SU-DHL-6 (cell line): ENCODE results near the gene NTRK3.

ENCODE experiments used
- H2AFZ ChIP-seq: fragments of 200-600 bp; sonication (generic); 2 replicates; pipeline ENCODE4 v1.6.1; 2014; ENCODE audit warnings: low read depth, mild to moderate bottlenecking, moderate library complexity, mixed read lengths, antibody characterized with exemption, low read length; ENCODE audit not compliant: severe bottlenecking
- H3F3A ChIP-seq: fragments of 200-600 bp; shearing (Covaris generic); 2 replicates; pipeline ENCODE4 v1.6.0; 2016; ENCODE audit warnings: antibody characterized with exemption, mild to moderate bottlenecking; ENCODE audit not compliant: insufficient read depth
- H3K27ac ChIP-seq: fragments of 200-600 bp; sonication (generic); 2 replicates; pipeline ENCODE4 v1.5.1; 2016; ENCODE audit warnings: low read depth, mild to moderate bottlenecking, low read length, moderate library complexity, mixed read lengths
- H3K27me3 ChIP-seq: fragments of 200-600 bp; sonication (generic), shearing (Covaris generic); 2 replicates; pipeline ENCODE4 v1.6.0; 2014; ENCODE audit warnings: mild to moderate bottlenecking, low read length
- H3K36me3 ChIP-seq: fragments of 200-600 bp; sonication (generic); 2 replicates; pipeline ENCODE4 v1.6.1; 2014; ENCODE audit warnings: mild to moderate bottlenecking, low read length, mixed read lengths
- H3K4me2 ChIP-seq: fragments of 300-600, 200-600 bp; shearing (Covaris generic), sonication (generic); 2 replicates; pipeline ENCODE4 v1.6.0; 2014; ENCODE audit warnings: low read length, low read depth, mild to moderate bottlenecking; ENCODE audit not compliant: poor library complexity, severe bottlenecking
- H3K4me3 ChIP-seq: fragments of 200-600 bp; sonication (generic); 2 replicates; pipeline ENCODE4 v1.5.1; 2014; ENCODE audit warnings: antibody characterized with exemption, low read length, mild to moderate bottlenecking, mixed read lengths; ENCODE audit not compliant: insufficient read depth, poor library complexity, severe bottlenecking
- H3K79me2 ChIP-seq: fragments of 200-600 bp; sonication (generic); 2 replicates; pipeline ENCODE4 v1.6.1; 2014; ENCODE audit warnings: mild to moderate bottlenecking, low read length, moderate library complexity; ENCODE audit not compliant: insufficient read depth
- H3K9ac ChIP-seq: fragments of 200-600 bp; sonication (generic); 2 replicates; pipeline ENCODE4 v1.7.0; 2014; ENCODE audit warnings: mild to moderate bottlenecking, low read length
- H3K9me2 ChIP-seq: fragments of 200-600 bp; sonication (generic); replicated peaks from 2 replicates; pipeline ENCODE4 v1.6.1; 2014; ENCODE audit warnings: low read length; ENCODE audit not compliant: insufficient read depth
- H3K9me3 ChIP-seq: fragments of 200-600 bp; sonication (generic); 2 replicates; pipeline ENCODE4 v1.6.1; 2014; ENCODE audit warnings: low read length, mixed read lengths; ENCODE audit not compliant: insufficient read depth
- H4K20me1 ChIP-seq: fragments of 200-600 bp; sonication (generic); 2 replicates; pipeline ENCODE4 v1.6.1; 2014; ENCODE audit warnings: low read depth, mild to moderate bottlenecking, antibody characterized with exemption, low read length, moderate library complexity, mixed read lengths
- CTCF ChIP-seq: fragments of 200-600 bp; sonication (generic); IDR thresholded peaks from one replicate; pipeline ENCODE4 v1.5.1; 2017; ENCODE audit warnings: antibody characterized with exemption, mild to moderate bottlenecking, low read length, moderate library complexity; ENCODE audit not compliant: insufficient read depth, poor library complexity, severe bottlenecking
- EZH2phosphoT487 ChIP-seq: fragments of 200-600 bp; sonication (generic), shearing (Covaris generic); conservative IDR thresholded peaks from 2 replicates; pipeline ENCODE4 v1.6.1; 2018; ENCODE audit warnings: mild to moderate bottlenecking, antibody characterized with exemption, low read length, moderate library complexity, mixed read lengths

Gene NTRK3

GRCh38 chr15:88113613-88114308 is 142.8 kb downstream of the NTRK3 start:
- Histone ChIP-seq H3K4me2 (no peak overlapping the region), H3K9ac (no peak overlapping the region), H4K20me1 (no peaks in the 10 kb centered on the region), H3K9me3 (no peaks in the 10 kb centered on the region), H3F3A (no peaks in the 10 kb centered on the region), H3K79me2 (no peaks in the 10 kb centered on the region), H2AFZ (no peak overlapping the region), H3K27me3 (no peaks in the 10 kb centered on the region), H3K9me2 (no peaks in the 10 kb centered on the region), H3K36me3 (no peaks in the 10 kb centered on the region), H3K27ac (no peak overlapping the region), H3K4me3 (no peak overlapping the region)
- TF ChIP-seq CTCF = no peak
- TF ChIP-seq EZH2phosphoT487 = no peak

GRCh38 chr15:88108991-88109390 is 147.5 kb downstream of the NTRK3 start:
- no peaks in the 10 kb centered on the region for H4K20me1 ChIP-seq
- H3K79me2 ChIP-seq = no peaks in the 10 kb centered on the region
- no peak for TF ChIP-seq EZH2phosphoT487
- no peak for TF ChIP-seq CTCF
- no peak overlapping the region for H2AFZ ChIP-seq
- H3F3A ChIP-seq = no peaks in the 10 kb centered on the region
- no peaks in the 10 kb centered on the region for H3K9me3 ChIP-seq
- H3K9me2 ChIP-seq = no peaks in the 10 kb centered on the region
- H3K27ac ChIP-seq = no peak overlapping the region
- no peaks in the 10 kb centered on the region for H3K36me3 ChIP-seq
- no peak overlapping the region for H3K9ac ChIP-seq
- no peak overlapping the region for H3K4me3 ChIP-seq
- H3K27me3 ChIP-seq = no peaks in the 10 kb centered on the region
- no peak overlapping the region for H3K4me2 ChIP-seq

- H3K4me2 ChIP-seq = no peak overlapping the region
- no peaks in the 10 kb centered on the region for H3F3A ChIP-seq
- H3K27me3 ChIP-seq = no peaks in the 10 kb centered on the region
- no peak overlapping the region for H3K27ac ChIP-seq
- TF ChIP-seq EZH2phosphoT487 (no peak), CTCF (no peak)
- H2AFZ ChIP-seq = no peak overlapping the region
- H3K4me3 ChIP-seq = no peak overlapping the region
- no peaks in the 10 kb centered on the region for H3K36me3 ChIP-seq
- H3K79me2 ChIP-seq = no peaks in the 10 kb centered on the region
- no peaks in the 10 kb centered on the region for H4K20me1 ChIP-seq
- no peak overlapping the region for H3K9ac ChIP-seq
- H3K9me3 ChIP-seq = no peaks in the 10 kb centered on the region
- H3K9me2 ChIP-seq = no peaks in the 10 kb centered on the region
Measured at GRCh38 chr15:88108477-88108876, 148.1 kb downstream of the NTRK3 start.
